Spleen (tissue), 7 donors: ENCODE measurements around the gene RASSF3.

Experiments
- POLR2AphosphoS5 ChIP-seq, 3 donors: sonication (generic); formaldehyde crosslinking; IDR thresholded peaks; one replicate each; pipeline ENCODE4 v1.5.1; 2017; ENCODE audit warnings: antibody characterized with exemption in 3 of 3
- TF ChIP-seq, protein P1 (sequence below), 11 experiments: fragments of 200-600 bp in 7 of 11; fragments of 450-650 bp in 4 of 11; sonication (generic) in 4 of 11; IDR thresholded peaks in 8 of 11; conservative IDR thresholded peaks in 3 of 11; 1 replicate in 7 of 11; 2 replicates in 4 of 11; pipeline versions ENCODE4 v1.4.0 to v1.8.0; 2016 to 2021; ENCODE audit warnings: antibody characterized with exemption in 11 of 11, inconsistent platforms in 4 of 11, mild to moderate bottlenecking in 1 of 11
- donor health status: DM: no; HTN: no; CAD: no; lungs with moderate emphysema.
- donor health status: DM: no; HTN: no; CAD: no.
- donor health status: DM: no; HTN: no; CAD: no.

GRCh38 chr12:64682572-64683277 lies 72.4 kb downstream of the RASSF3 start:
- TF ChIP-seq POLR2AphosphoS5 (IDR thresholded peaks at IDR 0.05), result peak in 1 of 3 donors; percentile 65
- TF ChIP-seq, protein P1, sequence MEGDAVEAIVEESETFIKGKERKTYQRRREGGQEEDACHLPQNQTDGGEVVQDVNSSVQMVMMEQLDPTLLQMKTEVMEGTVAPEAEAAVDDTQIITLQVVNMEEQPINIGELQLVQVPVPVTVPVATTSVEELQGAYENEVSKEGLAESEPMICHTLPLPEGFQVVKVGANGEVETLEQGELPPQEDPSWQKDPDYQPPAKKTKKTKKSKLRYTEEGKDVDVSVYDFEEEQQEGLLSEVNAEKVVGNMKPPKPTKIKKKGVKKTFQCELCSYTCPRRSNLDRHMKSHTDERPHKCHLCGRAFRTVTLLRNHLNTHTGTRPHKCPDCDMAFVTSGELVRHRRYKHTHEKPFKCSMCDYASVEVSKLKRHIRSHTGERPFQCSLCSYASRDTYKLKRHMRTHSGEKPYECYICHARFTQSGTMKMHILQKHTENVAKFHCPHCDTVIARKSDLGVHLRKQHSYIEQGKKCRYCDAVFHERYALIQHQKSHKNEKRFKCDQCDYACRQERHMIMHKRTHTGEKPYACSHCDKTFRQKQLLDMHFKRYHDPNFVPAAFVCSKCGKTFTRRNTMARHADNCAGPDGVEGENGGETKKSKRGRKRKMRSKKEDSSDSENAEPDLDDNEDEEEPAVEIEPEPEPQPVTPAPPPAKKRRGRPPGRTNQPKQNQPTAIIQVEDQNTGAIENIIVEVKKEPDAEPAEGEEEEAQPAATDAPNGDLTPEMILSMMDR (IDR thresholded peaks at IDR 0.05 in 8 of 11, conservative IDR thresholded peaks at IDR 0.05 in 3 of 11), result no peak
